HCEC 1CT (cell line): ENCODE results near the gene GMPPA.

Experiments
- DNase-seq: peaks from one replicate; pipeline ENCODE4 v3.0.0-alpha.2; 2017

Gene GMPPA

GRCh38 chr2:219540784-219541504 is 42.3 kb downstream of the GMPPA start:
- no peak for DNase-seq

GRCh38 chr2:219541611-219542180 is 43.0 kb downstream of the GMPPA start:
- peak; percentile 46 for DNase-seq

GRCh38 chr2:219542931-219543595 is 44.4 kb downstream of the GMPPA start:
- DNase-seq, result peak; percentile 48

- DNase-seq, result peak; percentile 96
Measured at GRCh38 chr2:219543596-219544358, 45.1 kb downstream of the GMPPA start, which contains the start of the genes CHPF and TMEM198. CHPF (minus strand) TSS chr2:219543809; CDS start chr2:219543538, 271 bp downstream. TMEM198 (plus strand) TSS chr2:219544028; CDS start chr2:219544728, 700 bp downstream.

GRCh38 chr2:219544567-219544966 is 45.9 kb downstream of the GMPPA start:
- no peak for DNase-seq

GRCh38 chr2:219545295-219545942 is 46.7 kb downstream of the GMPPA start:
- DNase-seq, result no peak

GRCh38 chr2:219545943-219546352 is 47.3 kb downstream of the GMPPA start:
- DNase-seq, result no peak

GRCh38 chr2:219547621-219548020 is 48.9 kb downstream of the GMPPA start:
- DNase-seq, result no peak

GRCh38 chr2:219548990-219549389 is 50.3 kb downstream of the GMPPA start:
- no peak for DNase-seq

GRCh38 chr2:219549619-219550018 is 50.9 kb downstream of the GMPPA start:
- DNase-seq, result no peak

GRCh38 chr2:219551441-219552381 is 53.0 kb downstream of the GMPPA start:
- DNase-seq, result peak; percentile 26

GRCh38 chr2:219552382-219553167 is 53.9 kb downstream of the GMPPA start:
- DNase-seq, result peak; percentile 70

GRCh38 chr2:219553168-219553417 is 54.4 kb downstream of the GMPPA start:
- no peak for DNase-seq

GRCh38 chr2:219553463-219553963 is 54.8 kb downstream of the GMPPA start:
- DNase-seq, result no peak

- DNase-seq, result no peak
Measured at GRCh38 chr2:219554350-219554749, 55.7 kb downstream of the GMPPA start.

GRCh38 chr2:219555956-219556355 is 57.3 kb downstream of the GMPPA start:
- no peak for DNase-seq

- DNase-seq, result no peak
Measured at GRCh38 chr2:219556413-219556812, 57.7 kb downstream of the GMPPA start.
